Mammary epithelial cell (primary cell): ENCODE results near the gene PEX26.
"Not testable (repeated sequence)": the region's sequence is repeated elsewhere in the genome, so short reads cannot be mapped to it uniquely, and the experiment has no call there.

Experiments used
- EZH2 ChIP-seq: IDR thresholded peaks from 2 replicates; pipeline ENCODE4 v1.6.1; 2012; ENCODE audit warnings: low read length, inconsistent platforms, borderline replicate concordance
- TF ChIP-seq, protein P1 (sequence below), 2 donors: IDR thresholded peaks in 1 of 2; conservative IDR thresholded peaks in 1 of 2; 2 replicates each; pipeline ENCODE4 v1.5.1; 2011 to 2012; ENCODE audit warnings: inconsistent platforms in 2 of 2, low read length in 2 of 2, mild to moderate bottlenecking in 2 of 2, control low read depth in 1 of 2, low read depth in 1 of 2; ENCODE audit not compliant: insufficient read depth in 1 of 2; ENCODE audit errors: extremely low read depth in 1 of 2

DNA sequence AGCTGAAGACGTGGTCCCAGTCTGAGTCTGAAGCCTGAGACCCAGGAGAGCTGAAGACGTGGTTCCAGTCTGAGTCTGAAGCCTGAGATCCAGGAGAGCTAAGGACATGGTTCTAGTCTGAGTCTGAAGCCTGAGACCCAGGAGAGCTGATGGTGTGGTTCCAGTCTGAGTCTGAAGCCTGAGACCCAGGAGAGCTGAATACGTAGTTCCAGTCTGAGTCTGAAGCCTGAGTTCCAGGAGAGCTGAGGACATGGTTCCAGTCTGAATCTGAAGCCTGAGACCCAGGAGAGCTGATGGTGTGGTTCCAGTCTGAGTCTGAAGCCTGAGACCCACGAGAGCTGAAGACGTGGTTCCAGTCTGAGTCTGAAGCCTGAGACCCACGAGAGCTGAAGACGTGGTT, 28.2 kb downstream of the PEX26 start:
- TF ChIP-seq, protein P1, sequence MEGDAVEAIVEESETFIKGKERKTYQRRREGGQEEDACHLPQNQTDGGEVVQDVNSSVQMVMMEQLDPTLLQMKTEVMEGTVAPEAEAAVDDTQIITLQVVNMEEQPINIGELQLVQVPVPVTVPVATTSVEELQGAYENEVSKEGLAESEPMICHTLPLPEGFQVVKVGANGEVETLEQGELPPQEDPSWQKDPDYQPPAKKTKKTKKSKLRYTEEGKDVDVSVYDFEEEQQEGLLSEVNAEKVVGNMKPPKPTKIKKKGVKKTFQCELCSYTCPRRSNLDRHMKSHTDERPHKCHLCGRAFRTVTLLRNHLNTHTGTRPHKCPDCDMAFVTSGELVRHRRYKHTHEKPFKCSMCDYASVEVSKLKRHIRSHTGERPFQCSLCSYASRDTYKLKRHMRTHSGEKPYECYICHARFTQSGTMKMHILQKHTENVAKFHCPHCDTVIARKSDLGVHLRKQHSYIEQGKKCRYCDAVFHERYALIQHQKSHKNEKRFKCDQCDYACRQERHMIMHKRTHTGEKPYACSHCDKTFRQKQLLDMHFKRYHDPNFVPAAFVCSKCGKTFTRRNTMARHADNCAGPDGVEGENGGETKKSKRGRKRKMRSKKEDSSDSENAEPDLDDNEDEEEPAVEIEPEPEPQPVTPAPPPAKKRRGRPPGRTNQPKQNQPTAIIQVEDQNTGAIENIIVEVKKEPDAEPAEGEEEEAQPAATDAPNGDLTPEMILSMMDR (conservative IDR thresholded peaks at IDR 0.05 in 1 of 2, IDR thresholded peaks at IDR 0.05 in 1 of 2; ENCODE audit: extremely low read depth in 1 of 2, insufficient read depth in 1 of 2, low read depth in 1 of 2, low read length in 2 of 2), result not testable (repeated sequence)
- not testable (repeated sequence) for TF ChIP-seq EZH2
